Esophagus muscularis mucosa (tissue), 3 donors: ENCODE data around the gene SELP.
"Not testable (repeated sequence)": the region's sequence is repeated elsewhere in the genome, so short reads cannot be mapped to it uniquely, and the experiment has no call there.

ENCODE experiments used
- CTCF ChIP-seq, 3 experiments: fragments of 200-600 bp in 2 of 3; fragments of 450-650 bp in 1 of 3; sonication (generic) in 2 of 3; IDR thresholded peaks; one replicate each; pipeline ENCODE4 v1.5.1; 2017 to 2019; ENCODE audit warnings: antibody characterized with exemption in 3 of 3, mild to moderate bottlenecking in 2 of 3, moderate library complexity in 1 of 3
- POLR2A ChIP-seq: fragments of 450-650 bp; IDR thresholded peaks from one replicate; pipeline ENCODE4 v1.6.1; 2017; ENCODE audit warnings: antibody characterized with exemption, moderate library complexity, mild to moderate bottlenecking, low read depth

GRCh38 chr1:169667227-169667639 is 37.3 kb upstream of the SELP start:
- TF ChIP-seq CTCF (IDR thresholded peaks at IDR 0.05); POLR2A: not testable (repeated sequence)
